K562 (cell line): ENCODE results near the gene LIF. TPM values are rescaled to one million over a fixed set of nuclear protein-coding genes. Genes with fewer than 3 reads are reported as not detected.
A peak's percentile ranks its signal among the peaks of the same experiment; 100 is the strongest.

ENCODE experiments used
- ATF1 ChIP-seq, 2 experiments: fragments of 450-650 bp in 1 of 2; IDR thresholded peaks; 2 replicates each; pipeline ENCODE4 v1.6.1; 2016; ENCODE audit warnings: missing compliant biosample characterization in 1 of 2, missing genetic modification characterization in 1 of 2
- ATF7 ChIP-seq: fragments of 450-650 bp; IDR thresholded peaks from 2 replicates; pipeline ENCODE4 v1.7.1; 2014; ENCODE audit warnings: mild to moderate bottlenecking, moderate library complexity
- BRD4 ChIP-seq: fragments of 200-600 bp; sonication (generic); IDR thresholded peaks from 2 replicates; pipeline ENCODE4 v1.6.1; 2017; ENCODE audit warnings: inconsistent platforms
- ERF ChIP-seq: fragments of 450-650 bp; formaldehyde crosslinking; IDR thresholded peaks from 2 replicates; pipeline ENCODE4 v1.4.0; 2020; ENCODE audit warnings: mild to moderate bottlenecking, mixed read lengths
- HMG20B ChIP-seq: fragments of 250-450 bp; sonication (Bioruptor Pico); IDR thresholded peaks from 2 replicates; pipeline ENCODE4 v1.5.0; 2021; ENCODE audit warnings: mild to moderate bottlenecking
- MCM7 ChIP-seq, 2 experiments: fragments of 450-650 bp; IDR thresholded peaks; 2 replicates each; pipeline ENCODE4 v1.6.1; 2016 to 2018
- MNT ChIP-seq, 2 experiments: fragments of 450-650 bp; conservative IDR thresholded peaks; 2 replicates each; pipeline ENCODE4 v1.6.1; 2017; ENCODE audit warnings: mild to moderate bottlenecking in 2 of 2, moderate library complexity in 2 of 2
- MYNN ChIP-seq, 2 experiments: sonication (generic); formaldehyde crosslinking in 1 of 2; IDR thresholded peaks; 2 replicates each; pipeline versions ENCODE4 v1.5.0 to v1.6.1; 2016 to 2020; ENCODE audit warnings: antibody characterized with exemption in 1 of 2, missing genetic modification reagents in 1 of 2
- NFIC ChIP-seq: fragments of 450-650 bp; IDR thresholded peaks from 2 replicates; pipeline ENCODE4 v1.6.1; 2017; ENCODE audit warnings: mild to moderate bottlenecking, inconsistent platforms
- POLR2G ChIP-seq: fragments of 200-400 bp; formaldehyde crosslinking; IDR thresholded peaks from 2 replicates; pipeline ENCODE4 v1.6.1; 2017; ENCODE audit warnings: low read depth, mild to moderate bottlenecking, antibody characterized with exemption, low read length, moderate library complexity
- RAD51 ChIP-seq: fragments of 450-650 bp; IDR thresholded peaks from 2 replicates; pipeline ENCODE4 v1.7.1; 2016; ENCODE audit warnings: low read depth, mild to moderate bottlenecking, borderline replicate concordance
- SLC30A9 ChIP-seq: fragments of 250-450 bp; sonication (Bioruptor Pico); IDR thresholded peaks from 2 replicates; pipeline ENCODE4 v1.8.0; 2022; ENCODE audit warnings: mild to moderate bottlenecking, moderate library complexity
- SMARCA5 ChIP-seq: fragments of 450-650 bp; IDR thresholded peaks from 2 replicates; pipeline ENCODE4 v1.6.1; 2016
- SNAPC5 ChIP-seq: fragments of 250-450 bp; sonication (Bioruptor Pico); IDR thresholded peaks from 2 replicates; pipeline ENCODE4 v1.8.0; 2021; ENCODE audit warnings: moderate library complexity, mild to moderate bottlenecking, inconsistent platforms
- SRSF3 ChIP-seq: fragments of 200-400 bp; formaldehyde crosslinking; IDR thresholded peaks from 2 replicates; pipeline ENCODE4 v1.6.1; 2016; ENCODE audit warnings: mild to moderate bottlenecking, low read length, moderate library complexity; ENCODE audit not compliant: insufficient read depth
- SRSF7 ChIP-seq: fragments of 200-400 bp; formaldehyde crosslinking; optimal IDR thresholded peaks from 2 replicates; pipeline ENCODE3; 2017; ENCODE audit warnings: mild to moderate bottlenecking, low read depth, low read length
- TAF9B ChIP-seq: fragments of 450-650 bp; IDR thresholded peaks from 2 replicates; pipeline ENCODE4 v1.6.1; 2018; ENCODE audit warnings: mild to moderate bottlenecking; ENCODE audit not compliant: partially characterized antibody
- TBP ChIP-seq: optimal IDR thresholded peaks from 2 replicates; pipeline ENCODE3; 2011; ENCODE audit warnings: low read depth, low read length, improper control_type of control experiment
- TCFL5 ChIP-seq: fragments of 250-450 bp; sonication (Bioruptor Pico); conservative IDR thresholded peaks from 2 replicates; pipeline ENCODE4 v1.6.1; 2021; ENCODE audit warnings: mild to moderate bottlenecking, moderate library complexity, matching md5 sums
- TFAM ChIP-seq: fragments of 250-450 bp; sonication (Bioruptor Pico); conservative IDR thresholded peaks from 2 replicates; pipeline ENCODE4 v1.5.0; 2021; ENCODE audit warnings: mild to moderate bottlenecking, moderate library complexity
- U2AF2 ChIP-seq: fragments of 200-400 bp; formaldehyde crosslinking; optimal IDR thresholded peaks from 2 replicates; pipeline ENCODE3; 2017; ENCODE audit warnings: low read depth, mild to moderate bottlenecking, low read length
- USF1 ChIP-seq: sonication (generic); formaldehyde crosslinking; IDR thresholded peaks from 2 replicates; pipeline ENCODE4 v1.9.0; 2022; ENCODE audit warnings: mild to moderate bottlenecking, missing genetic modification reagents
- ZNF354B ChIP-seq: fragments of 250-450 bp; sonication (Bioruptor Pico); IDR thresholded peaks from 2 replicates; pipeline ENCODE4 v1.4.0; 2020
- ZNF668 ChIP-seq: fragments of 250-450 bp; sonication (Bioruptor Pico); IDR thresholded peaks from 2 replicates; pipeline ENCODE4 v1.8.0; 2022; ENCODE audit warnings: mild to moderate bottlenecking, inconsistent platforms
- ZNF766 ChIP-seq: fragments of 200-800 bp; sonication (Bioruptor generic); conservative IDR thresholded peaks from 2 replicates; pipeline ENCODE4 v1.6.1; 2016; ENCODE audit warnings: missing genetic modification characterization, missing compliant biosample characterization
- polyA plus RNA-seq, 8 experiments: library from polyadenylated mRNA; depleted of rRNA in 4 of 8; stranded (reverse) in 5 of 8; unstranded in 3 of 8; fragments of >200 nt; fragmentation: Nextera tagmentation in 2 of 8; fragmentation: Illumina TruSeq in 1 of 8; extraction: Ambion mirVana in 2 of 8; extraction: Trizol in 1 of 8; gene quantifications; 2 replicates each; pipeline versions ENCODE4 v1.2.1 to v1.2.3, GENCODE V29; 2011 to 2014; ENCODE audit warnings: inconsistent platforms in 1 of 8, missing spikeins in 1 of 8
- total RNA-seq, 7 experiments: library from RNA; depleted of rRNA in 6 of 7; stranded (reverse); fragments of >200 nt in 6 of 7; fragmentation: Illumina TruSeq in 2 of 7; extraction: Trizol in 2 of 7; gene quantifications; 2 replicates each; pipeline versions ENCODE4 v1.2.1 to v1.2.3, GENCODE V29; 2011 to 2021; ENCODE audit warnings: low replicate concordance in 1 of 7
- TF ChIP-seq, protein P1 (sequence below): fragments of 250-450 bp; sonication (Bioruptor Pico); IDR thresholded peaks from 2 replicates; pipeline ENCODE4 v1.4.0; 2020
- TF ChIP-seq, protein P2 (sequence below): fragments of 250-450 bp; sonication (Bioruptor Pico); IDR thresholded peaks from 2 replicates; pipeline ENCODE4 v1.8.0; 2022; ENCODE audit warnings: inconsistent platforms, mild to moderate bottlenecking, moderate library complexity, borderline replicate concordance

The LIF gene
- total and polyA plus RNA-seq, 9 of the 15 experiments (the other 6 are each of a cell fraction or from before 2014, with no cell fraction given), result 0.05 to 0.39 (median 0.18) TPM; not detected in 3

GRCh38 chr22:30265823-30266444, 19.4 kb upstream of the LIF start (continued):
- TF ChIP-seq SRSF7, result no peak
- no peak for TF ChIP-seq SLC30A9 (CRISPR knock-in tag)
- TF ChIP-seq U2AF2, result no peak
- no peak for TF ChIP-seq SRSF3
- no peak for TF ChIP-seq HMG20B (CRISPR knock-in tag)
- TF ChIP-seq MYNN (IDR thresholded peaks at IDR 0.05), result no peak
- TF ChIP-seq MYNN (CRISPR knock-in tag; IDR thresholded peaks at IDR 0.05), result no peak
- TF ChIP-seq ATF1 (CRISPR knock-in tag; IDR thresholded peaks at IDR 0.05), result no peak
- TF ChIP-seq ATF1 (tag; IDR thresholded peaks at IDR 0.05), result peak; percentile 43; the same call in 1 of the 2 replicates
- no peak for TF ChIP-seq SMARCA5
- no peak for TF ChIP-seq TBP
- TF ChIP-seq, protein P1, sequence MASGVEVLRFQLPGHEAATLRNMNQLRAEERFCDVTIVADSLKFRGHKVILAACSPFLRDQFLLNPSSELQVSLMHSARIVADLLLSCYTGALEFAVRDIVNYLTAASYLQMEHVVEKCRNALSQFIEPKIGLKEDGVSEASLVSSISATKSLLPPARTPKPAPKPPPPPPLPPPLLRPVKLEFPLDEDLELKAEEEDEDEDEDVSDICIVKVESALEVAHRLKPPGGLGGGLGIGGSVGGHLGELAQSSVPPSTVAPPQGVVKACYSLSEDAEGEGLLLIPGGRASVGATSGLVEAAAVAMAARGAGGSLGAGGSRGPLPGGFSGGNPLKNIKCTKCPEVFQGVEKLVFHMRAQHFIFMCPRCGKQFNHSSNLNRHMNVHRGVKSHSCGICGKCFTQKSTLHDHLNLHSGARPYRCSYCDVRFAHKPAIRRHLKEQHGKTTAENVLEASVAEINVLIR, result no peak
- TF ChIP-seq BRD4, result no peak
- TF ChIP-seq USF1 (CRISPR knock-in tag), result no peak
- no peak for TF ChIP-seq NFIC
- TF ChIP-seq ZNF354B (CRISPR knock-in tag), result no peak
- no peak for TF ChIP-seq TAF9B
- TF ChIP-seq SNAPC5 (CRISPR knock-in tag), result no peak
- no peak for TF ChIP-seq TCFL5
- TF ChIP-seq RAD51, result no peak
- no peak for TF ChIP-seq ZNF668 (CRISPR knock-in tag)
- no peak for TF ChIP-seq POLR2G
- no peak for TF ChIP-seq ERF (CRISPR knock-in tag)
- 0 out of 4 replicates have a peak, but pooled peaks of 1 of the 2 experiments have one; percentile 50 for TF ChIP-seq MNT (conservative IDR thresholded peaks at IDR 0.05)
- peak; percentile 95 for TF ChIP-seq ATF7
- TF ChIP-seq, protein P2, sequence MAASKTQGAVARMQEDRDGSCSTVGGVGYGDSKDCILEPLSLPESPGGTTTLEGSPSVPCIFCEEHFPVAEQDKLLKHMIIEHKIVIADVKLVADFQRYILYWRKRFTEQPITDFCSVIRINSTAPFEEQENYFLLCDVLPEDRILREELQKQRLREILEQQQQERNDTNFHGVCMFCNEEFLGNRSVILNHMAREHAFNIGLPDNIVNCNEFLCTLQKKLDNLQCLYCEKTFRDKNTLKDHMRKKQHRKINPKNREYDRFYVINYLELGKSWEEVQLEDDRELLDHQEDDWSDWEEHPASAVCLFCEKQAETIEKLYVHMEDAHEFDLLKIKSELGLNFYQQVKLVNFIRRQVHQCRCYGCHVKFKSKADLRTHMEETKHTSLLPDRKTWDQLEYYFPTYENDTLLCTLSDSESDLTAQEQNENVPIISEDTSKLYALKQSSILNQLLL (CRISPR knock-in tag), result no peak
- no peak for TF ChIP-seq MCM7 (IDR thresholded peaks at IDR 0.05)
- TF ChIP-seq TFAM (CRISPR knock-in tag), result no peak
- no peak for TF ChIP-seq ZNF766 (CRISPR knock-in tag)
